IMR-90 (cell line): Measurements from ENCODE around the gene SPTBN5.

Experiments used
- CEBPB ChIP-seq: IDR thresholded peaks from 2 replicates; pipeline ENCODE4 v1.6.1; 2012; ENCODE audit warnings: low read depth, low read length, improper control_type of control experiment
- CHD1 ChIP-seq: IDR thresholded peaks from 2 replicates; pipeline ENCODE4 v1.6.1; 2012; ENCODE audit warnings: low read depth, low read length, improper control_type of control experiment
- CTCF ChIP-seq: conservative IDR thresholded peaks from 2 replicates; pipeline ENCODE4 v1.5.1; 2012; ENCODE audit warnings: mild to moderate bottlenecking, low read depth, low read length, improper control_type of control experiment
- MAFK ChIP-seq: IDR thresholded peaks from 2 replicates; pipeline ENCODE4 v1.6.1; 2012; ENCODE audit warnings: low read depth, low read length, improper control_type of control experiment
- MAZ ChIP-seq: IDR thresholded peaks from 2 replicates; pipeline ENCODE4 v1.6.1; 2012; ENCODE audit warnings: low read depth, mild to moderate bottlenecking, low read length, improper control_type of control experiment, moderate library complexity, borderline replicate concordance
- MXI1 ChIP-seq: IDR thresholded peaks from 2 replicates; pipeline ENCODE4 v1.6.1; 2012; ENCODE audit warnings: low read depth, mild to moderate bottlenecking, low read length, moderate library complexity, borderline replicate concordance
- NFE2L2 ChIP-seq: fragments of 150-350 bp; IDR thresholded peaks from 2 replicates; pipeline ENCODE4 v1.6.1; 2016; ENCODE audit warnings: low read depth, mild to moderate bottlenecking, low read length
- POLR2A ChIP-seq: IDR thresholded peaks from 2 replicates; pipeline ENCODE4 v1.6.1; 2012; ENCODE audit warnings: mild to moderate bottlenecking, low read depth, low read length
- RAD21 ChIP-seq: IDR thresholded peaks from 2 replicates; pipeline ENCODE4 v1.6.1; 2012; ENCODE audit warnings: low read length, improper control_type of control experiment
- RCOR1 ChIP-seq: IDR thresholded peaks from 2 replicates; pipeline ENCODE4 v1.6.1; 2012; ENCODE audit warnings: mild to moderate bottlenecking, low read length, improper control_type of control experiment; ENCODE audit not compliant: insufficient replicate concordance
- RFX5 ChIP-seq: IDR thresholded peaks from 2 replicates; pipeline ENCODE4 v1.8.0; 2012; ENCODE audit warnings: low read depth, mild to moderate bottlenecking, low read length, moderate library complexity
- SMC3 ChIP-seq: fragments of 150-350 bp; IDR thresholded peaks from 2 replicates; pipeline ENCODE4 v1.6.1; 2016; ENCODE audit warnings: low read depth, mild to moderate bottlenecking, antibody characterized with exemption, low read length, moderate library complexity
- USF2 ChIP-seq: fragments of 150-350 bp; IDR thresholded peaks from 2 replicates; pipeline ENCODE4 v1.6.1; 2017; ENCODE audit warnings: mild to moderate bottlenecking, antibody characterized with exemption, low read length, low read depth
- TF ChIP-seq, protein P1 (sequence below): fragments of 150-350 bp; IDR thresholded peaks from 2 replicates; pipeline ENCODE4 v1.6.1; 2016; ENCODE audit warnings: low read depth, mild to moderate bottlenecking, low read length, moderate library complexity, borderline replicate concordance

- TF ChIP-seq CTCF: no peak
- TF ChIP-seq POLR2A: no peak
- TF ChIP-seq NFE2L2: no peak
- no peak for TF ChIP-seq RCOR1
- TF ChIP-seq RAD21: no peak
- no peak for TF ChIP-seq MAFK
- no peak for TF ChIP-seq CHD1
- no peak for TF ChIP-seq MXI1
- no peak for TF ChIP-seq USF2
- TF ChIP-seq, protein P1, sequence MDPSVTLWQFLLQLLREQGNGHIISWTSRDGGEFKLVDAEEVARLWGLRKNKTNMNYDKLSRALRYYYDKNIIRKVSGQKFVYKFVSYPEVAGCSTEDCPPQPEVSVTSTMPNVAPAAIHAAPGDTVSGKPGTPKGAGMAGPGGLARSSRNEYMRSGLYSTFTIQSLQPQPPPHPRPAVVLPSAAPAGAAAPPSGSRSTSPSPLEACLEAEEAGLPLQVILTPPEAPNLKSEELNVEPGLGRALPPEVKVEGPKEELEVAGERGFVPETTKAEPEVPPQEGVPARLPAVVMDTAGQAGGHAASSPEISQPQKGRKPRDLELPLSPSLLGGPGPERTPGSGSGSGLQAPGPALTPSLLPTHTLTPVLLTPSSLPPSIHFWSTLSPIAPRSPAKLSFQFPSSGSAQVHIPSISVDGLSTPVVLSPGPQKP: no peak
- TF ChIP-seq CEBPB: no peak
- TF ChIP-seq SMC3: no peak
- no peak for TF ChIP-seq MAZ
- no peak for TF ChIP-seq RFX5
These were observed 3.7 kb downstream of the SPTBN5 start for GRCh38 chr15:41890050-41890690.
